ENCODE data around the gene PCSK6.
"Not testable (repeated sequence)": the region's sequence is repeated elsewhere in the genome, so short reads cannot be mapped to it uniquely, and the experiment has no call there.

Gene PCSK6

DNA sequence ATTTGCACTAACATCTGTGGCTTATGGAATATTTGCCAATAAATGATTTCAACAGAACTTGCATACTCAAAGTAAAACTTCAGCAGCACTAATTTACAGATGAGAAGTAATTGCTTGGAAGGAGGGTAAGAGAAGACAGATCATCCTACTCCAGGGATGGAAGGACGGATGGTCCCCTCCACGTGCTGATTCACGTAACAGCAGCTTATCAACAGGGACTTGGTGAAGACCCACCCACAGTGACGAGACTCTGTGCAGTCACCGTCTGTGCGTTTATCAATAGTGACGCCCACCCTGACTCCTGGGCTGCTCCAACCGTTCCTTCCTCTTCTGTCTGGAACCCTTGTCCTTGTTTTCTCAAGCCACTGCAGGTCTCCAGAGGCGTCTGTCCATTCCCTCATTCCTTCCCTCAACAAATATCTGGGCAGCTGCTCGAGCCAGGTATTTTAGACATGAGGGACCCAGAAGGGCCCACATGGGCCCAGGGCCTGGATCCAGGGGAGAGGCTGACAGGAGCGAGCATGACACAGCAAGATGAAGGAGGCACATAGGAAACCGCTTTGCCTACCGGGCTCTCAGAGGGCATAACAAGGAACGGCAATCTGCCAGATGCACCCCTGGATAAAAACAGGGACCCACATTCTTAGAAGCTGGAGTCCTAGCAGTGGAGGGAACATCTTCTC is 33.3 kb downstream of the PCSK6 start:
- no peak overlapping the region for H3K4me3 ChIP-seq
- no peaks in the 10 kb centered on the region for H3K9me3 ChIP-seq
- peaks cover 0 to 6% of the 10 kb centered on the region in 2 donors for H3K27me3 ChIP-seq
- DNase-seq, result no peak
- intact Hi-C loops (cut with DNase I; ENCODE audit: low total_unique reads), result no loop called here
- no peaks in the 10 kb centered on the region for H3K4me1 ChIP-seq
- TF ChIP-seq CTCF (IDR thresholded peaks at IDR 0.05), result no peak
- no peak overlapping the region for H3K27ac ChIP-seq
- no peaks in the 10 kb centered on the region for H3K36me3 ChIP-seq

- H3K4me3 ChIP-seq, result no peak overlapping the region
- TF ChIP-seq CTCF (IDR thresholded peaks at IDR 0.05), result no peak
- H3K27me3 ChIP-seq, result peaks cover 0 to 6% of the 10 kb centered on the region in 2 donors
- no peaks in the 10 kb centered on the region for H3K4me1 ChIP-seq
- intact Hi-C loops (cut with DNase I; ENCODE audit: low total_unique reads), result no loop called here
- no peaks in the 10 kb centered on the region for H3K9me3 ChIP-seq
- no peak for DNase-seq
- H3K36me3 ChIP-seq, result no peaks in the 10 kb centered on the region
- H3K27ac ChIP-seq, result no peak overlapping the region
Measured at GRCh38 chr15:101455291-101456025, 34.0 kb downstream of the PCSK6 start.

- H3K4me3 ChIP-seq; H3K9me3 ChIP-seq; H3K27me3 ChIP-seq; H3K36me3 ChIP-seq; H3K27ac ChIP-seq; intact Hi-C loops (cut with DNase I; ENCODE audit: low total_unique reads); H3K4me1 ChIP-seq; DNase-seq: not testable (repeated sequence)
Measured at GRCh38 chr15:101454781-101455180, 34.7 kb downstream of the PCSK6 start.

- no peak for TF ChIP-seq CTCF (IDR thresholded peaks at IDR 0.05)
- no peaks in the 10 kb centered on the region for H3K36me3 ChIP-seq
- no peaks in the 10 kb centered on the region for H3K4me1 ChIP-seq
- intact Hi-C loops (cut with DNase I; ENCODE audit: low total_unique reads), result no loop called here
- H3K4me3 ChIP-seq, result no peak overlapping the region
- no peak for DNase-seq
- peaks cover 0 to 12% of the 10 kb centered on the region in 2 donors for H3K27me3 ChIP-seq
- H3K27ac ChIP-seq, result no peak overlapping the region
- H3K9me3 ChIP-seq, result no peaks in the 10 kb centered on the region
Measured at GRCh38 chr15:101454365-101454764, 35.1 kb downstream of the PCSK6 start.

GRCh38 chr15:101453123-101454120 is 36.1 kb downstream of the PCSK6 start:
- TF ChIP-seq CTCF (IDR thresholded peaks at IDR 0.05), result no peak
- Histone ChIP-seq H3K27me3 (peaks cover 0 to 12% of the 10 kb centered on the region in 2 donors), H3K4me3 (no peak overlapping the region), H3K36me3 (no peaks in the 10 kb centered on the region), H3K4me1 (no peaks in the 10 kb centered on the region), H3K27ac (no peak overlapping the region), H3K9me3 (no peaks in the 10 kb centered on the region)
- intact Hi-C loops (cut with DNase I; ENCODE audit: low total_unique reads), result no loop called here
- DNase-seq, result no peak
